22Rv1 (cell line): Measurements from ENCODE around the gene CANX.

Source experiments
- ZFX ChIP-seq: fragments of 450-650 bp; IDR thresholded peaks from 2 replicates; pipeline ENCODE4 v1.6.1; 2017; ENCODE audit warnings: antibody characterized with exemption, borderline replicate concordance
- TF ChIP-seq, protein P1 (sequence below): fragments of 450-650 bp; IDR thresholded peaks from 2 replicates; pipeline ENCODE4 v1.5.1; 2017; ENCODE audit warnings: mild to moderate bottlenecking

DNA sequence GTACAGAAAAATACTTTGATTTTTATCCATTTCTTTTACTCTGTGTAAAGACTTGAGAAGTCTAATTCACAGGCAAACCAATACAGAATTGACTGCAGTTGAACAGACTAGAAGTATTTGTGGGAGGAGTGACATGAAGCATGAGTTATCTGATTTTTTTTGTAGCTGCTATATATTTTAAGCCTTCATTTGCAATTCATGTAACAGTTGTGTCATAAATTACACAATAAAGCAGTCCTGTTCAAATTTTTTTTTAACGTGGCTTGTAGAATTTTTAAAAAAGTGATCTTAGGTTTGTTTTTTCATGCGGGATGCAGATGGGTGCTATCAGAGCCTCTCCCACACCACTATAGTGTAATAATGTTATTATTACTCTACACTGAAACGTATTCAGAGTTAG, 31.0 kb downstream of the CANX start:
- TF ChIP-seq, protein P1, sequence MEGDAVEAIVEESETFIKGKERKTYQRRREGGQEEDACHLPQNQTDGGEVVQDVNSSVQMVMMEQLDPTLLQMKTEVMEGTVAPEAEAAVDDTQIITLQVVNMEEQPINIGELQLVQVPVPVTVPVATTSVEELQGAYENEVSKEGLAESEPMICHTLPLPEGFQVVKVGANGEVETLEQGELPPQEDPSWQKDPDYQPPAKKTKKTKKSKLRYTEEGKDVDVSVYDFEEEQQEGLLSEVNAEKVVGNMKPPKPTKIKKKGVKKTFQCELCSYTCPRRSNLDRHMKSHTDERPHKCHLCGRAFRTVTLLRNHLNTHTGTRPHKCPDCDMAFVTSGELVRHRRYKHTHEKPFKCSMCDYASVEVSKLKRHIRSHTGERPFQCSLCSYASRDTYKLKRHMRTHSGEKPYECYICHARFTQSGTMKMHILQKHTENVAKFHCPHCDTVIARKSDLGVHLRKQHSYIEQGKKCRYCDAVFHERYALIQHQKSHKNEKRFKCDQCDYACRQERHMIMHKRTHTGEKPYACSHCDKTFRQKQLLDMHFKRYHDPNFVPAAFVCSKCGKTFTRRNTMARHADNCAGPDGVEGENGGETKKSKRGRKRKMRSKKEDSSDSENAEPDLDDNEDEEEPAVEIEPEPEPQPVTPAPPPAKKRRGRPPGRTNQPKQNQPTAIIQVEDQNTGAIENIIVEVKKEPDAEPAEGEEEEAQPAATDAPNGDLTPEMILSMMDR = no peak
- TF ChIP-seq ZFX = no peak
